Measurements from ENCODE around the gene ALAS2.
A peak's percentile ranks its signal among the peaks of the same experiment; 100 is the strongest.
"Not testable (repeated sequence)": the region's sequence is repeated elsewhere in the genome, so short reads cannot be mapped to it uniquely, and the experiment has no call there.

The ALAS2 gene, protein sequence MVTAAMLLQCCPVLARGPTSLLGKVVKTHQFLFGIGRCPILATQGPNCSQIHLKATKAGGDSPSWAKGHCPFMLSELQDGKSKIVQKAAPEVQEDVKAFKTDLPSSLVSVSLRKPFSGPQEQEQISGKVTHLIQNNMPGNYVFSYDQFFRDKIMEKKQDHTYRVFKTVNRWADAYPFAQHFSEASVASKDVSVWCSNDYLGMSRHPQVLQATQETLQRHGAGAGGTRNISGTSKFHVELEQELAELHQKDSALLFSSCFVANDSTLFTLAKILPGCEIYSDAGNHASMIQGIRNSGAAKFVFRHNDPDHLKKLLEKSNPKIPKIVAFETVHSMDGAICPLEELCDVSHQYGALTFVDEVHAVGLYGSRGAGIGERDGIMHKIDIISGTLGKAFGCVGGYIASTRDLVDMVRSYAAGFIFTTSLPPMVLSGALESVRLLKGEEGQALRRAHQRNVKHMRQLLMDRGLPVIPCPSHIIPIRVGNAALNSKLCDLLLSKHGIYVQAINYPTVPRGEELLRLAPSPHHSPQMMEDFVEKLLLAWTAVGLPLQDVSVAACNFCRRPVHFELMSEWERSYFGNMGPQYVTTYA

DNA sequence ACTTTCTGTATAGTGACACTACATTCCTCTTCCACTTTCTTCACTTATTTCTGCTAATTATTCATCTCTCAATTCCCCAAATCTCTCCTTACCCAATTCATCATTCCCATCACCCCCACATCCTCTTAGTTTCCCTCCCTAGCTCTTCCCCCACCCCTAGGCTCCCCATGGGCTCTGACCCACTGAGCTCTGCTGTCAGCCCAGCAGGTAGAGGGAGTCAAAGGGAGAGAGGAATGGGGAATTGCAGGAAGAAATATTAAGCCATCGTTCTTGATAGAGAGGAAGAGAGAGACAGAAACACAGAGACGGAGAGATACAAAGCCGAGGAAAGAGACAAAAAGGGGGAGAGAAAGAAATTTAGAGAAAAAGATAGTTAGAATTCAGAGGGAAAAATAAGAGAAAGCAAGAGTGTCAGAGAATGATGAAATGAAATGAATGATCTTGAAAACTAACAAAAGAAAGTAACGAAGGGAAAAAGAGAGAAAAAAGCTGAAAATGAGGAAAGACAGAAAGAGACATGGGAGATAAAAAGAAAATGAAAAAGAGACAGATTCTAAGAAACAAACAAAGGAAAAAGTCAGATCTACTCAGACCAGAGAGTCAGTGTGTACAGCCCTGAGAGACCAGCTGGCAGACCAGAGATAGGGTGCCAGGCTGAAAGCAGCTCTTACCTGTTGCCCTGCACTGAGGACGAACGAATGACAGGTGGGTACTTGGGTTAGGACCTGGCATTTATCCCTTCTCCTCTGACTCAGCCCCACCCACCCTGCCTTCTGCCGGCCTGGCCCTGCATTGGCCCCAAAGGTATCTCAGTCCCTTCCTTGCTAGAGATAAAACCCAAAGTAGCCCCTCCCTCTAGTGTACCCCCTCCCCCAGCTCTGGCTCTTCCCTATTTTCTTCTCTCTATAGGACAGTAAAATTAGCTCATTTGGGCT, at the start of gene ALAS2:
ALAS2 (minus strand) TSS at position 707 of the 935 bp plus-strand sequence. CDS start 4,977 bp downstream, outside the sequence.
- no peak for DNase-seq

DNA sequence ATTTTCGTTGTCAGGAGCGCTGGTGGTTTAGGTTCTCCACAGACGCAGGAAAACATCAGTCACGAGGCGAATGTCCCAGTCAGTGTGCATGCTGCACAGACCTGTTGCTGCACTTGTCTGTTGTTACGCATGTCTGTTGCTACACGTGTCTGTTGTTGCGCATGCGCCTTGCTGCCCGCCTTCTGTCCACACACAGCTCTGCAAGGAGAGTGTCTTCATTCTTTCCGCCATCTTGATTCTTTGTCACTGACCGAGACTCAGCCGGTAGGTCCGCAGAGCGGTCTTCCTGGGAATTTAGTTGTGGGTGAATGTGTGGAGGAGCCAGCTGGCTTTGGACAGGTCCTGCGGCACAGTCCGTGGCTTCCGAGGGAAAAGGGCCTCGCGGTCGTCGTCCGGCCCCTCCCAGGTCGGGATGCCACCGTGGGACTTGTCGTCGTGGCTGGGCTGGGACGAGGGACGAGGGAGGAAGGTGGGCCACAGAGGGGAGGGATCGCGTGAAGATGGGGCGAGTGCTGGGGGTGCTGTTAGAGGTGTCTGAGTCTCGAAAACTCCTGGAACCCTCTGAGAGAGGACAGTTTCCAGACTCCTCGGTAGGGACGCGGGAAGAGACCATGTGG, 44.2 kb upstream of the ALAS2 start, which contains the start of gene PAGE2B:
PAGE2B (plus strand) TSS at position 180 of the 617 bp plus-strand sequence. CDS start 1,012 bp downstream, outside the sequence.
- no peak for DNase-seq

DNA sequence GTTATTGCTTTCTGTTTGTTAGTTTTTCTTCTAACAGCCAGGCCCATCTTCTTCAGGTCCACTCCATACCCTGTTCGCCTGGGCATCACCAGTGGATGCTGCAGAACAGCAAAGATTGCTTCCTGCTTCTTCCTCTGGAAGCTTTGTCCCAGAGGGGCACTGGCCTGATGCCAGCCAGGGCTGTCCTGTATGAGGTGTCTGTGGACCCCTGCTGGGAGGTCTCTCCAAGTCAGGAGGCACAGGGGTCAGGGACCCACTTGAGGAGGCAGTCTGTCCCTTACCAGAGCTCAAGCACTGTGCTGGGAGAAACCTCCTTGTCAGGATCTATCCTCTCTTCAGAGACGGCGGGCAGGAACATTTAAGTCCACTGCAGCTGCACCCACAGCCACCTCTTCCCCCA, 41.5 kb upstream of the ALAS2 start:
- no peak for DNase-seq

DNA sequence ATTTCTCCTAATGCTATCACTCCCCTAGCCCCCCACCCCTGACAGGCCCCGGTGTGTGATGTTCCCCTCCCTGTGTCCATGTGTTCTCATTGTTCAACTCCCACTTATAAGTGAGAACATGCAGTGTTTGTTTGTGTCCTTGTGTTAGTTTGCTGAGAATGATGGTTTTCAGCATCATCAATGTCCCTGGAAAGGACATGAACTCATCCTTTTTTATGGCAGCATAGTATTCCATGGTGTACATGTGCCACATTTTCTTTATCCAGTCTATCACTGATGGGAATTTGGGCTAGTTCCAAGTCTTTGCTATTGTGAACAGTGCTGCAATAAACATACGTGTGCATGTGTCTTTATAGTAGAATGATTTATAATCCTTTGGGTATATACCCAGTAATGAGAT, 36.4 kb upstream of the ALAS2 start:
- DNase-seq: not testable (repeated sequence)

DNA sequence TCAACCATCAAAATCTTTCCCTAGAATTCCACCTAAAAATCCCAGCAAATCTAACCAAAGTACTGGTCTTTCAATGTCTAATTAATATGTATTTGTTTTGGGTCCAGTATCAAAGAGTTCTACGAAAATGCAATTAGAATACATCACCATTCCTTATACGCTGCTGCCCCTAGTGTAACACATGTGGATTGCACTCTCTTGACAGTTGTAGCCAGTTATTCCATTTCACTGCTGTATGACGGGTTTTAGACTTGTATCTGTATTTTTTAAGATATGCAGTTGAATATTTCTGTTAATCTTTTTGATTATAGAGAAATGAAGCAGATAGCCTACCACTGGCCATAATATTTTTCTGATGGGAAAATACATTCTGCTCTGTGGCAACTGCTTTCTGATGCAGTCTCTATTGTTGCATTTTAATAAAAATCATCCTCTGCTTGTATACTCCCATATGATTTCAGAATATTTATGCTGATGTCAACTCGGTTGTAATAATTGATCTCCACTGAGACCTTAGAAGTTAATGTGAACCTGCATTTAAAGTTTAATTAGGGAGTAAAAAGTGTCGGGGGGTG, 27.0 kb upstream of the ALAS2 start:
- peak; percentile 69 for DNase-seq

DNA sequence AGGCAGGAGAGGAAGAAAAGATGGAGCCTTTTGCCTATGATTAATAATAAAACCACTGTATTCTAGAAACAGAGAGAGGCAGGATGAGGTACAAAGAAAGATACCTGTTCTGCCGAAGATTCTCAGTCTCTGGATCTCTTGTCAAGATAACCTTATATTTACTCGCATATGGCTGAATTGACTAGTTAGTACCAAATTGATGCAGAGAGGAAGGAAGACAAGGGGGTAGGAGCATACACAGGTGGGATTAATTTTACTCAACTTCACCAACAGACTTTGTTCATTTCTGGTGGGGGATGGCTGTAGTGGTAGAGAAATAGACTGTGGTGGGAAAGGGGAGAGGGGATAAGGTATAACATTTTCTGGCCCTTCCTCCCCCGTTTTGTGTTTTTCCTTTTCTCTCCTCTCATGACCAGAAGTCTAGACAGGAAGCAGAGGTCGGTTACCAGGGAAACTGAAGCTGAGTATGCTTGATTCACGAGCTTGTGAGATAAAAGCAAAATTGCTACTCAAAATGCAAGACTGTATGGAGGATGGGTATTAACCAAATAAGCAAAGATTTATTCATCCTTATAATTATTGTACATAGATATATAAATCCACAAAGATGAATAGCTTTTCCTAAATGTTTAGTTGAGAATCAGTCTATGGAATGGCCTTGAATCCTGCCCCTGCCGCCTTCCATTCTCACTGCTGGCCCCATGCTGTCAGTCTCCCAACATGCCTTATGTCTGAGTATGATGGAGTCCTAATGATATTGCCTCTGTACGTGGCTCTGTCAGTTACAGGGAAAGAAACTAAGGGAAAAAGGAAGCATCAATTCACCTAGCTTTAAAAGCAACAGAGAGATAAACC, 26.3 kb upstream of the ALAS2 start:
- peak; percentile 69 for DNase-seq

DNA sequence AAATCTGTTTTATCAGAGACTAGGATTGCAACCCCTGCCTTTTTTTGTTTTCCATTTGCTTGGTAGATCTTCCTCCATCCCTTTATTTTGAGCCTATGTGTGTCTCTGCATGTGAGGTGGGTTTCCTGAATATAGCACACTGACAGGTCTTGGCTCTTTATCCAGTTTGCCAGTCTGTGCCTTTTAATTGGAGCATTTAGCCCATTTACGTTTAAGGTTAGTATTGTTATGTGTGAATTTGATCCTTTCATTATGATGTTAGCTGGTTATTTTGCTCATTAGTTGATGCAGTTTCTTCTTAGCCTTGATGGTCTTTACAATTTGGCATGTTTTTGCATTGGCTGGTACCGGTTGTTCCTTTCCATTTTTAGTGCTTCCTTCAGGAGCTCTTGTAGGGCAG, 19.8 kb upstream of the ALAS2 start:
- DNase-seq: not testable (repeated sequence)

DNA sequence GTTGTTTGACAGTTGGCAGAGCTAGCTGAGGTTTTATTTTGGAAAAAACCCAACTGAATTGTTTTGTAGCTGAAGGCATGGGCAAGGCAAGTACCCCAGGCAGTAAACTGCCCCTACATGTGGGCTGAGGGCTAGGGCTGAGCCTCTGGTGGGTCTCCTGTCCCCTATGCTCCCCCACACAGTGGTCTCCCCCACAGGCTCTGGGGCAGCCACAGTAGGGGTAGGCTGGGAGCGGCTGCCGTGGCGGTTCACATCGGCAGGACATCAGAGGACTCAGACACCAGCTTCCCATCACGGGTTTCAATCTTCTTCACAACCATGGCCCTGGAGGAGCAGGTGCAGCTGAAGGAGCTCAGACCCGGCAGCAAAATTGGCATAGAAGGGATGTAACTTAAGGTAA, 10.7 kb upstream of the ALAS2 start:
- DNase-seq: no peak

DNA sequence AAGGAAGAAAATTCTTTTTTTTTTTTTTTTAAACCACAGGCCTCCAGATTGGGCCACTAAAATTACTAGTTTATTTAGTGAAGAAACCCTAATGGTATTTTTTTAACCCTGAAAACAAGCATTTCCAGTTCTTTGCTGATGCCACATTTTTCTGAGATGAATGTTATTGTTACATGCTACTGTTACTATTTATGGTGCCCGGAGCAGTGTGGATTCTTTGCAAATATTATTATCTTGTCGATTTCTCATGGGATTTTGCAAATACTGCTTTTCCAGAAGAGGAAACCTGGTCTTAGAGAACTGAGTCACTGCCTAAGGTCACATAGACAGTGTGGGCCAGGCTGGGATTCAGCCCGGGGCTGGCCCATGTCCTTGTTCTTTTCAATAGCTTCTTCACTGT, 8.7 kb upstream of the ALAS2 start:
- no peak for DNase-seq

DNA sequence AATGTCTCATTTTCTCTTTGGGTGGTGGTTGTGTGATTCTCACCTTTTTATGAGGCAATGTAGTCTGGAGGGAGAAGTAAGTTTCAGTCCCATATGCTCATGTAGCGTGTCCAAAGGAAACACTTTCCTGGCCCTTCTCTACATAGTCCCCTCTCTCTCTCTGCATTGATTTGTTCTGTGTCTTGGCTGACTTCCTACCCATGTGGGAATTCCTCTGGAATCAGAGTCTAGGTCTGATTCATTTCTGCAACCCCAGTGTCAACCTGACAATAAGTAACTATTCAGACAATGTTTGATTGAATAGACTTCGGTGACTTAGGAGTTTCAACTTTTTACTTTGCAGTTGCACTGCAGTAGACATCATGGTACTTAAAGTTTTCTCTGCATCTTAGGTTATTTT, 2.7 kb upstream of the ALAS2 start:
- no peak for DNase-seq

DNA sequence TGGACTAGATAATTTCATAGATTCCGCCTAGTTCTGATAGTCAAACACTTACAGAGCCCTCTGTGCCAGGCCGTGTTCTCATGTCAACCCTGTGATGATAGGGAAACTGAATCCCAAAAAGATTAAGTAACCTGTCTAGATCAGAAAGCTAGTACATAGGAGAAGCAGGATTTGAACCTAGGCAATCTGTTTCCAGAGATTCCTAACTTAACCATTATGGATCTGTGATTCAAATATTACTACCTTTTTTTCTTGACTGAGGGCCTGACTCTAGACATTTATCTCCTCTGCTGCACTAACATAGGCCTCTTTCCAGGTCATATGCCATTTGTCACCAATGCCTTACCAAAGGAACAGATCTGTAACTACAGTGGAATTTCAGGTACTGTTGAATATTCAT, 1.5 kb downstream of the ALAS2 start:
- no peak for DNase-seq

DNA sequence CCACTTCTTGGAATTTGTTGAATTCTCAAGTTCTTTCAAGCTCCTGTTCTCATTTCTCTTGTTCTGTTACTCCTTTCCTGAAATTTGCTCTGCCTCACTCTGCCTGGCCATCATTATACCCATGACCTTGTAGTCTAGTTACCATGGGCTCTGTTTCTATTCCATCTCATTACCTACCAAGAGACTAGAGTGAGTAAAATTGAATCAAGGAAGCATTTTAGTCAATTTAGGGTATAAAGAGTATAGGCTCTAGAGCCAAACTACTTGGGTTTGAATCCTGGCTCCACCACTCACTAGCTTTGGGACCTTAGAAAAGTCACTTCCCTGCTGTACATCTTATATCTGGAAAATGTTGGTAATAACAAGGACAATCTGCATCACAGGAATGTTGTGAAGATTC, 2.2 kb downstream of the ALAS2 start:
- no peak for DNase-seq

DNA sequence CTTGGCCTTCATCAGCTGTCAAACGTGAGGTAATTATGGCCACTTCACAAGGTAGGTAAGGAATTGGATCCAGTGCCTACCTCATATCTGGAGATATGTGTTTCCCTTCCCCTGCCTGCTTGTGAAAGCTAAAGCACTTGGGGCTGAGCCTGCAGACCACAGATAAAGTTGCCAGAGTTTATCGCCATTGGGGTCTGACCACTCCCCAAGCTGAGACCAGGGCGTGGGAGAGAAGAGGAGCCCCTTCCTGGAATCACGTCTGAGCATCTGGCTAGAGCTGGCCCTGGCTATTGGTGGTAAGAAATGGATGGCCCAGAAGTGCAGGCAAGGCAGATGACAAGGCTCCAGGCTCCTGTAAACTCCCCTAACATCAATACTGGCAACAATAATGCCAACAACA, 2.7 kb downstream of the ALAS2 start:
- DNase-seq: no peak

DNA sequence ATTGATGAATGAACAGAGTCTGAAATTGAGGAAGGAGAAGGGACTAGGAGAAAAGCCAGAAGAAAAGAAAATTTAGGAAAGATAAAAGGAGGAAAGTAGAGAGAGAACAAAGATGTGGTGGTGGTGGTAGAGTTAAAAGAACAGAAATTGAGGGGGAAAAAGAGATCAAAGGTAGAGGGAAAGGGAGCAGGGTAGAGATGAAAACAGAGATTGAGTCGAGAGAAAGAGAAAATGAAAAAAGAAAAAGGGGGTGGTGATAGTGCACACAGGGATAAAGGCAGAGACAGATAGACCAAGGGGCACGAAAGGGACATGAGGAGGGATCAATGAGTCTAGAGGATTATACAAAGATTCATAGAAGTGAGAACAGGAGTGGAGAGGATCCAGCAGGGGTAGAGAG, 3.9 kb downstream of the ALAS2 start:
- no peak for DNase-seq

DNA sequence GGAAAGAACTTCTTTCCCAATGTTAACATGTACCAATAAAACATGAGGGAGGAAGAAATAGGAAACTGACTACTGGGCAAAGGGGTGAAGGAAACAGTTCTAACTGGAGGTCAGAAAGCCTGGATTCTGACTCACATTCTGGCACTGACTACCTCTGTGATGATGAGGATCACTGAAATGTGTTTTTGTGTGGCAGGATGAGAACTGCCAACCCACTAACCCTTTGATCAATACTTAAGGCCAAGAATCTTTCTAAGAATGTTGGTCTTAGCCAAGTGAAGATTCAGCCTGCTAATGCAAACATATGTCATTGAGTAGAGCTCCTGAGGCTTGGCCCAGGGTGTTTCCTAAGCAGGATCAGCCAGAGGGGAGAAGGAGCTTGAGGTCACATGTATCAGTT, 4.6 kb downstream of the ALAS2 start:
- no peak for DNase-seq

DNA sequence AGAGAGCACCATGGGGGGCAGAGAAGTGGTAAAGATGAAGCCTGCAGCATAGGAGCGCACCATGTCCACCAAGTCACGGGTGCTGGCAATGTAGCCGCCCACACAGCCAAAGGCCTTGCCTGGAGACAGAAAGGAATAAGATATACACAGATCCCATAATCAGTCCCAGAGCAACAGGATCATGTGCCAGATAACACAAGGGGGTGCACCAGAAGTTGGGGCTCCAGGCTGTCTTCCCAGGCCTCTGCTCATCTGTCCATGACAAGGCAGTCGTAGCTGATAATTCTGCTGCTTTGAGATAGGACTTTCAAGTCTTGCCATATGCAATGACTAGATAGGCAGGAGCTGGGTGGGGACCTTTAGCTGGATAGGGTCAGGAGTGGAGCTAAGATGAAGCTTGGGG, 15.9 kb downstream of the ALAS2 start:
- DNase-seq: no peak

DNA sequence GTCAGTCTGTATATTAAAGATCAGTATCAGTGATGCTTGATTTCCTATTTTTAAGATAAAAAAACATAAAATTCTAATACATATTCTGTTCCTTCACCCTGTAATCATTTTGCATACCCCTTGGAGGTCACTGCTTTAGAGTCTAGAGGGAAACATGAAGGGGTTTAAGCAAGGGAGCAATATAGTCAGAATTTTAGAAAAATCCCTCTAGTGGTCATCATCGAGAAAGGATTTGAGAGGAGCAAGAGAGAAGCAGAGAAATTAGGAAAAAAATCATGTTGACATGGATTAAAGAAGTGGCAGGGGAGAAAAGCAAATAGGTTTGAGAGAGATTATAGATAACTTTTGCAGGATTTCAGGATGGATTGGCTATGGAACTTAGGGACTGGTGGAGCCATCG, 19.5 kb downstream of the ALAS2 start:
- DNase-seq: peak; percentile 3

DNA sequence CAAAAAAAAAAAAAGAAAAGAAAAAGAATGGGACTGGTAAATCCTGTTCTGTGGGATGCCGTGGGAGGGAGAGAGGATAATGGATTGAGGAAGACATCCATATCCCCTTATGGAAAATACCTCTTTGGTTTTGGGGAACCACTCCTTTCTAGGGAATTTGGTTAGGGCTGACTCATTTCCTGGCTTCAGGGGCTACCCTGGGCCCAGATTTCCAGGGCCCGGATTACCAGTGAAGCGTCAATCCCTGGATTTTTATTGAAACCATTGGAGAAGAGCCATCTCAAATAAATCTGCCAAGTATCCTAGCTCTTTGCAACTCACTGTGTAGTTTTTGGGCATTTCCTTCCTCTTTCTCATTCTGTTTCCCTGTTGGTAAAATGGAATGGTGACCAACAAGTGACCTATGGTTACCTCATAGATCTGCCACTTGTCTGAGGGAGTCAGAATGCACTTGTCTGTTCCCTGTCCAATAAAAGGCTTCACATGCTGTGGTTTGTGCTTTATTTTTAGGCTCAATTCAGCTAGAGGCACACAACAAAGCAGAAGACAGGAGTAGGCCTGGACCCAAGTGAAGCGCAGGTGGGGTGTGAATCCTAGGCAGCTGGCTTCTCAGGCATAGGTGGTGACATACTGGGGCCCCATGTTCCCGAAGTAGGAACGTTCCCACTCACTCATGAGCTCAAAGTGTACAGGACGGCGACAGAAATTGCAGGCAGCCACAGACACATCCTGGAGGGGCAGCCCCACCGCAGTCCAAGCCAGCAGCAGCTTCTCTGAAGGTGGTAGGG, 22.0 kb downstream of the ALAS2 start:
- DNase-seq: no peak

DNA sequence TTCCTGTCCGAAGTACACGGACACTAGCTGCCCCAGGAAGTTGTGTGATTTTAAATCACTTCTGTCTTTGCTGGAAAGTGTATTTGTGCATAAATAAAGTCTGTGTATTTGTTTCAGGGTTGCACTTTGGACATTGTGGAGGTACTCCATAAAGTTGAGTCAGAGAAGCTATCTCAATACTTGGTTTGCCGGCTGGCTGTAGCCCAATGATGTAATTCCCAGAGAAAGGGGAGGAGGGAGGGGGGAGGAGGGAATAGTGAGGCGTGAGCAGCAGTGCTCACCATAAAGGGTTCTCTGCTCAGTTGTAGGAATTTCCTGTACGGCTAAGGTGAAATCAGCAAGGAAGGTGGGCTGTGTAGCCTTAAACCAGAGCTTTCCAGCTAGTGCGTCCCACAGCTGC, 23.1 kb downstream of the ALAS2 start:
- no peak for DNase-seq

DNA sequence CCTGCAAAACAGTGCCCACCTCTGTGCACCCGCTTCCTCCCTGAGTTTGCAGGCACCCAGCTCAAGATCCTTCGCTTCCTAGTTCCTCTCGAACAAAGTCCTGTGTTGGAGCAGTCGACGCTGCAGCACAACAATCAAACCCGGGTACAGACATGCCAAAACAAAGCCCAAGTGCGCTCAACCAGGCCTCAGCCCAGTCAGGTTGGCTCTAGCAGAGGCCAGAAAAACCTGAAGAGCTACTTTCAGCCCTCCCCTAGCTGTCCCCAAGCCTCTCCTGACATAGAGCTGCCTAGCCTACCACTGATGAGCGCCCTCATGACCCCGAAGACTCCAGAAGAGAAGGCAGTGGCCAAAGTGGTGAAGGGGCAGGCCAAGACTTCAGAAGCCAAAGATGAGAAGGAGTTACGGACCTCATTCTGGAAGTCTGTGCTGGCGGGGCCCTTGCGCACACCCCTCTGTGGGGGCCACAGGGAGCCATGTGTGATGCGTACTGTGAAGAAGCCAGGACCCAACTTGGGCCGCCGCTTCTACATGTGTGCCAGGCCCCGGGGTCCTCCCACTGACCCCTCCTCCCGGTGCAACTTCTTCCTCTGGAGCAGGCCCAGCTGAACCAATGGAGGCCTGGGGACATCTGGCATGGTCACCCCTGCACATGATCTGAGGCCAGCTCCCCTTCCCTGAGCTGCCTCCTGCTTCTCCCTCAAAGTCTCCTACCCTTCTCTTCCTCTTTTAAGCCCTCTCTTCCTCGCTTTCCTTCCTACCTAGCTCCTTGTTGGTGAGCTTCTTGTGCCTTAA, 23.8 kb downstream of the ALAS2 start:
- DNase-seq: no peak

All from NCI-H1092 treated with DMSO at 0.1 percent for 48 hours (cell line).